Measurements from ENCODE around the gene FMNL3. TPM values are rescaled to one million over a fixed set of nuclear protein-coding genes. Genes with fewer than 3 reads are reported as not detected.

The FMNL3 gene
- total RNA-seq, 1 donor from 2014 or later, result 27.8 TPM

GRCh38 chr12:49604856-49605255, 102.3 kb downstream of the FMNL3 start:
- DNase-seq (ENCODE audit: low spot score), result no peak

- no peak for DNase-seq (ENCODE audit: low spot score)
Observed at GRCh38 chr12:49603721-49604120, 103.5 kb downstream of the FMNL3 start.

DNA sequence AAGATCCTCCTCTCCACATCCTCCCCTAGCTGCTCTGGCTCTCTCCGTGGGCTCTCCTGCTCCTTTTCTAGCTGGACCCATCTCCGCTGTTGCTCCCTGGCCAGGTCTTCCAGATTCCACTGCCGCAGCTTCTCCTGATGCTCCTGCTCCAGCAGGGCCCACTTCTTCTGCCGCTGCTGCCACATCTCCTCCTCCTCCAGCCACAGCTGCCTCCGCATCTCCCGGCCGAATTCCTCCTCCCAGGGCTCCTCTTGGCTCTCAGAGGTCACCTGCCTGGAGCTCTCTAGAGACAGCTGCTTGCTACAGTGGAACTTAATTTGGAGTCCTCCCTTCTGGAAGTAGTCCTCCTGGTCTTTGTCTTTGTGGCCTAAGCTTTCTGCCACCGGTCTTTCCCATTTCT, 107.2 kb downstream of the FMNL3 start:
- DNase-seq (ENCODE audit: low spot score), result no peak

DNA sequence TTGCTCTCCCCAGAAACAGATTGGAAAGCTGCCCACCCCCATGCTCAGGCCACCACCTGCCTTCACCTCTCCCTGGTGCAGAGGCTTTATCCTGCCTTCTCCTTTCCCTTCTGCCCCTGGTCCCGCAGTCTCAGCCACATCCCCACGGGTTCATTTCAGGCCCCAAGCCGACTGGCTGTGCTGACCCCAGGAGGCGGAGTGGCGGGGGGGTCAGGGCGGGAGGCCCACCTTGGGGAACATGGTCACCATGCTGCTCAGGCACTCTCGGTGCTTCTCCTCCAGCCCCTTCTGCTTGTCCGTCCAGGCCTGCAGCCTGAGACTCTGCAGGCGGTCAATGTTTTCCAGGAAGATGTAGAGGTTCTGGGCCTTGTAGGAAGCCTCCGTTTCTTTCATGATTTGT, 108.7 kb downstream of the FMNL3 start:
- DNase-seq (ENCODE audit: low spot score), result no peak

DNA sequence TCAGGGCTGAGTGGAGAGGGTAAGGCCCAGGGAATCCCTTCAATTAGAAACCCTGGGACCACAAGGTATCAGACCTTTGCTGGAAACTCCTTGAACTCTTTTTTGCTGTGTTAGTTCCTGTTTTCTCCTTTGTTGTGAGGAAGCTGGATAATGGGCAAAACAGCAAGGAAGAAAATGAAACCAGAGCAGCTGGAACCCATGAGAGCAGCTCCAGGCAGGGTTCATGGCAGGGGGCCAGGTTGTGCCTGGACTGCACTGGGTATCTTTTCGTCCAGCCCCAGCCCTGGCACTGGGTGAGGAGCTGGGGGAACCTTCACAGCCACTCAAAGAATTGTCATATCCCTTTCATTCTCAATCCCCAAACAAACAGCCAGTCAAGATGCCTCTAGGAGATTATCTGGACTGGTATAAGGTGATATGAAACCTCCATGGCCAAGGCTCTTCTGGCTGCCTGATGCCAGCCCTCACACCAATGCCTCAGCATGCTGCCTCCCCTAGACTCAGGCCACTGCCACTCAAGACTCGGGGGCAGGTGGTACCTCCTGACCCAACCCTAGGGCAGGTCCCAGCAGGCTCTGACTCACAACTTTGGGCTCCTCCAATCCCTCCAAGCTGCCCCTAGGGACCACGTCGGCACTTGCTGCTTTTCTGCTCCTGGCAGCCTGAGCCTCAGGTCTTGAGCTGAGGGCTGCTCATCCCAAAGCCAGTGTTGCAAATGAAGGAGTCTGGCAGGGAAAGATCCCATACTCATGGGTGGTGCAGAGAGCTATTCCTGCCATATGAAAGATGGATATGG, 118.3 kb downstream of the FMNL3 start:
- no peak for DNase-seq (ENCODE audit: low spot score)

- no peak for DNase-seq (ENCODE audit: low spot score)
Observed at GRCh38 chr12:49588281-49588680, 118.9 kb downstream of the FMNL3 start.

DNA sequence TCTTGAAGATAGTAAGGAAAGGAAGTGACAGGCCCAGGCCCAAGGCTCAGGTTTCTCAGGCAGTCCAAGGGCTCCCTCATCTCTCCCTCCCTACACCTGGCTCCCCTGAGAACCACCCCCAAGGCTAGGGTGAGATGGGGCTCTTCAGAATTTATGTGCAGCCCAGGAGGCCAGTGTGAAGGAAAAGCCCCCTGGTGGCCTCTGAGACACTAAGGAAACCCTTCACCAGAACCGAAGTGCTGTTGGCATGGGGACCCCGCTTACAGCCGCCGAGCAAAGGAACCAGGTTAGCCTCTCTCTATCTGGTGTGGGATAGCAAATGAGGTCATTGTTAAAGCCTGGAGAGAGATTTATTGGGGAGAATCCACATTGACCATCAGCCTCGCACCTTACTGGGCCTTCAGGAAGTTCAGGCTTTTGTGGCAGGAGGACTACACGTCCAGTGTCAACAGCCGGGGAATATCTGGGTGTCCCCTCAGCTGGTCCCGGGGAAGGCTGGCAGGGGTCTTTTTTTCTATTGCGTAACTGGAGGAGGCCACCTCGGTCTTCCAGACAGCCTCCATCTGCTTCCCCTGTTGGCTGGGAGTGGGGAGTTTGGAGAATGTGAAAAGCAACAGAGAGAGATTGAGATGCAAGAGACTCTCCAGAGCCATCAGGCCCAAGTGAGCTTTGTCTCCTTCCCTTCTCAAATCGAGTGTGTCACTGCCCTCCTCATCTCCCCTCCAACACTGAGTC, 119.9 kb downstream of the FMNL3 start:
- no peak for DNase-seq (ENCODE audit: low spot score)

Other genes with a start within 250 kb of the FMNL3 start
- gene KCNH3, start 168.4 kb downstream of the FMNL3 start, total RNA-seq, result 22.6 TPM
- gene MCRS1, start 139.3 kb downstream of the FMNL3 start, total RNA-seq, result 64.5 TPM
- 0.32 TPM for gene FAM186B, start 101.8 kb downstream of the FMNL3 start, total RNA-seq
- 33.4 TPM for gene PRPF40B, start 83.8 kb downstream of the FMNL3 start, total RNA-seq
- 901 TPM for gene TMBIM6, start 34.2 kb upstream of the FMNL3 start, total RNA-seq
- gene NCKAP5L, start 121.0 kb upstream of the FMNL3 start, total RNA-seq, result 22.0 TPM
- 6.0 TPM for gene BCDIN3D, start 135.7 kb upstream of the FMNL3 start, total RNA-seq
- 13.0 TPM for gene FAIM2, start 196.5 kb upstream of the FMNL3 start, total RNA-seq
- gene AQP2, start 243.3 kb upstream of the FMNL3 start, total RNA-seq, result not detected